Measurements from ENCODE around the gene TRIM7.
"Not testable (repeated sequence)": the region's sequence is repeated elsewhere in the genome, so short reads cannot be mapped to it uniquely, and the experiment has no call there.

The TRIM7 gene

GRCh38 chr5:181158869-181159268, 46.1 kb downstream of the TRIM7 start:
- no peak overlapping the region for H3K27ac ChIP-seq
- no peak for TF ChIP-seq CTCF (conservative IDR thresholded peaks at IDR 0.05)
- TF ChIP-seq ZFX (IDR thresholded peaks at IDR 0.05), result no peak

- no peak overlapping the region for H3K27ac ChIP-seq
- TF ChIP-seq CTCF (conservative IDR thresholded peaks at IDR 0.05), result no peak
- TF ChIP-seq ZFX (IDR thresholded peaks at IDR 0.05), result no peak
Measured at GRCh38 chr5:181156758-181157157, 48.2 kb downstream of the TRIM7 start.

- no peak for TF ChIP-seq CTCF (conservative IDR thresholded peaks at IDR 0.05)
- no peak for TF ChIP-seq ZFX (IDR thresholded peaks at IDR 0.05)
- H3K27ac ChIP-seq, result no peak overlapping the region
Measured at GRCh38 chr5:181153814-181154213, 51.2 kb downstream of the TRIM7 start.

- H3K27ac ChIP-seq, result no peak overlapping the region
- no peak for TF ChIP-seq ZFX (IDR thresholded peaks at IDR 0.05)
- no peak for TF ChIP-seq CTCF (conservative IDR thresholded peaks at IDR 0.05)
Measured at GRCh38 chr5:181152406-181152805, 52.6 kb downstream of the TRIM7 start.

GRCh38 chr5:181151146-181151545, 53.9 kb downstream of the TRIM7 start:
- no peak overlapping the region for H3K27ac ChIP-seq
- TF ChIP-seq ZFX (IDR thresholded peaks at IDR 0.05), result no peak
- no peak for TF ChIP-seq CTCF (conservative IDR thresholded peaks at IDR 0.05)

GRCh38 chr5:181149806-181150733, 54.9 kb downstream of the TRIM7 start:
- no peak for TF ChIP-seq ZFX (IDR thresholded peaks at IDR 0.05)
- no peak for TF ChIP-seq CTCF (conservative IDR thresholded peaks at IDR 0.05)
- no peak overlapping the region for H3K27ac ChIP-seq

DNA sequence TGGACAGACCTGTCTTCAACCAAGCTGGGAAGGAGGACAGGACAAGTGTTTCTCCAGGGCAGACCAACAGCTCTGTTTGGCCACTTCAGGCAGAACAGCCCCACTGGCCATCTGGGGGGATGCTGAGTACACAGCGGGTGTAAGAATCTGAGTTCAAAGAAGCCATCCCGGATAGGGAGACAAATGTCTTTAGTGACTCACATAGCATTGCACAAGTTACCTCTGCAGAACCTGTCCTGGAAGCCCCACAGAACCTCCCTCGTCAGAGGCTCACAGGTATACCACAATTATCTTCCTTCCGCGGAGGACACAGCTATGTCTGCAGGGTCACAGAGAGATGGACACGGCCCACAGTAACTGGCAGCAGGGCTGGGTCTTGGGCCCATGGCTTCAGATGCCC, 55.6 kb downstream of the TRIM7 start:
- TF ChIP-seq ZFX (IDR thresholded peaks at IDR 0.05) (no peak), CTCF (conservative IDR thresholded peaks at IDR 0.05) (no peak)
- H3K27ac ChIP-seq, result no peak overlapping the region

- H3K27ac ChIP-seq, result not testable (repeated sequence)
Measured at GRCh38 chr5:181146927-181147636, 57.9 kb downstream of the TRIM7 start, which contains the start of gene OR2V2. OR2V2 (plus strand) TSS chr5:181147586; CDS start chr5:181154943, 7,357 bp downstream.

Measured in C4-2B (cell line).